HL-60 (cell line): ENCODE measurements around the gene FPGT.

ENCODE experiments used
- CTCF ChIP-seq: IDR thresholded peaks from one replicate; pipeline ENCODE4 v1.5.1; 2011; ENCODE audit warnings: low read length, control low read depth, inconsistent platforms; ENCODE audit not compliant: insufficient read depth
- GABPA ChIP-seq: IDR thresholded peaks from 2 replicates; pipeline ENCODE4 v1.6.1; 2012; ENCODE audit warnings: low read depth
- POLR2AphosphoS5 ChIP-seq: IDR thresholded peaks from 2 replicates; pipeline ENCODE4 v1.6.1; 2012; ENCODE audit warnings: low read depth
- SPI1 ChIP-seq: IDR thresholded peaks from 2 replicates; pipeline ENCODE4 v1.6.1; 2012; ENCODE audit warnings: low read depth, mild to moderate bottlenecking, borderline replicate concordance
- TF ChIP-seq, protein P1 (sequence below): IDR thresholded peaks from 2 replicates; pipeline ENCODE4 v1.6.1; 2012; ENCODE audit warnings: low read depth; ENCODE audit not compliant: insufficient replicate concordance

DNA sequence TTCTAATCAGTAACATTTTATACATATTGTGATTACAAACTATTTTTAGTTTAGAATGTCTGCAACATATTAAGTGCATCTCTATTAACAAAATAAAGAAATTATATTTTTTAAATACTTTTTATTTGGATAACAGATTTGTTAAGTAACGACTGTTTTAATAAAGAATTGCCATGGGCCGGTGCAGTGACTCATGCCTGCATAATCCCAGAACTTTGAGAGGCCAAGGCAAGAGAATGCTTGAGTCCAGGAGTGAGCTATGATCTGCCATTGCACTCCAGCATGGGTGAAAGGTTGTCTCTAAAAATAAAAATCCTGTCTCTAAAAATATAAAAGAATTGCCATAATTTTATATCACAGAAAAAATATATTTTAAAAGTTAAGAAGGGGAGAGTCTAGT, 4.1 kb upstream of the FPGT start:
- TF ChIP-seq, protein P1, sequence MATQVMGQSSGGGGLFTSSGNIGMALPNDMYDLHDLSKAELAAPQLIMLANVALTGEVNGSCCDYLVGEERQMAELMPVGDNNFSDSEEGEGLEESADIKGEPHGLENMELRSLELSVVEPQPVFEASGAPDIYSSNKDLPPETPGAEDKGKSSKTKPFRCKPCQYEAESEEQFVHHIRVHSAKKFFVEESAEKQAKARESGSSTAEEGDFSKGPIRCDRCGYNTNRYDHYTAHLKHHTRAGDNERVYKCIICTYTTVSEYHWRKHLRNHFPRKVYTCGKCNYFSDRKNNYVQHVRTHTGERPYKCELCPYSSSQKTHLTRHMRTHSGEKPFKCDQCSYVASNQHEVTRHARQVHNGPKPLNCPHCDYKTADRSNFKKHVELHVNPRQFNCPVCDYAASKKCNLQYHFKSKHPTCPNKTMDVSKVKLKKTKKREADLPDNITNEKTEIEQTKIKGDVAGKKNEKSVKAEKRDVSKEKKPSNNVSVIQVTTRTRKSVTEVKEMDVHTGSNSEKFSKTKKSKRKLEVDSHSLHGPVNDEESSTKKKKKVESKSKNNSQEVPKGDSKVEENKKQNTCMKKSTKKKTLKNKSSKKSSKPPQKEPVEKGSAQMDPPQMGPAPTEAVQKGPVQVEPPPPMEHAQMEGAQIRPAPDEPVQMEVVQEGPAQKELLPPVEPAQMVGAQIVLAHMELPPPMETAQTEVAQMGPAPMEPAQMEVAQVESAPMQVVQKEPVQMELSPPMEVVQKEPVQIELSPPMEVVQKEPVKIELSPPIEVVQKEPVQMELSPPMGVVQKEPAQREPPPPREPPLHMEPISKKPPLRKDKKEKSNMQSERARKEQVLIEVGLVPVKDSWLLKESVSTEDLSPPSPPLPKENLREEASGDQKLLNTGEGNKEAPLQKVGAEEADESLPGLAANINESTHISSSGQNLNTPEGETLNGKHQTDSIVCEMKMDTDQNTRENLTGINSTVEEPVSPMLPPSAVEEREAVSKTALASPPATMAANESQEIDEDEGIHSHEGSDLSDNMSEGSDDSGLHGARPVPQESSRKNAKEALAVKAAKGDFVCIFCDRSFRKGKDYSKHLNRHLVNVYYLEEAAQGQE = no peak
- TF ChIP-seq CTCF (no peak), POLR2AphosphoS5 (no peak), SPI1 (no peak), GABPA (no peak)
